ENCODE data around the gene APBA2. TPM values are rescaled to one million over a fixed set of nuclear protein-coding genes. Genes with fewer than 3 reads are reported as not detected.

The APBA2 gene
- total RNA-seq, 4 donors from 2014 or later, result 5.4 to 15.3 (median 10.4) TPM

DNA sequence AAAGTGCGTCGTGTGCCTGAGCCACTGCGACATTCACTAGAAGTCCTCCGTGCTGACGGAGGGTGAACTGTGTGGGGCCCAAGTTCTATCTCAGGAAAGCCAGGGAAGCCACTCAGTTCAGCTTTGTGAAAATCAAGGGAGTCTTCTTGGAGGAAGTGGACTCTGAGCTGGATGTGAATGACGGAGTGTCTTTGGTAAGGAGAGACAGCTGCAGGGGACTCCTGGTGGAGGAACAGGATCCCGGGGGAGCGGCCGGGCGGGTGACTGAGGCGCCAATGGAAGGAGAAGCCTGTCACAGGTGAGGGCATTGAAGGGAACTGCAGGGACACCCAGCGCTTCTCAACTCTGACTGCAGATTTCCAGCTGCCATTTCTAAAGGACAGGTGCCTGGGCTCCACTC lies 75.6 kb downstream of the APBA2 start:
- DNase-seq (ENCODE audit: extremely low spot score), result peak; percentile 78
- Histone ChIP-seq H3K4me1 (no peaks in the 10 kb centered on the region), H3K36me3 (no peaks in the 10 kb centered on the region), H3K4me3 (no peak overlapping the region), H3K27me3 (no peaks in the 10 kb centered on the region), H3K9me3 (no peaks in the 10 kb centered on the region), H3K27ac (replicated peaks in 1 of 4) (no peak overlapping the region)
- 82% methylated on average over 12 of the region's 12 CpGs for WGBS
- intact Hi-C loops (cut with DNase I), result no loop called here
- TF ChIP-seq POLR2A (IDR thresholded peaks at IDR 0.05; ENCODE audit: low read depth) (no peak), EP300 (IDR thresholded peaks at IDR 0.05) (no peak), POLR2AphosphoS5 (IDR thresholded peaks at IDR 0.05) (no peak)
- TF ChIP-seq, protein P1, sequence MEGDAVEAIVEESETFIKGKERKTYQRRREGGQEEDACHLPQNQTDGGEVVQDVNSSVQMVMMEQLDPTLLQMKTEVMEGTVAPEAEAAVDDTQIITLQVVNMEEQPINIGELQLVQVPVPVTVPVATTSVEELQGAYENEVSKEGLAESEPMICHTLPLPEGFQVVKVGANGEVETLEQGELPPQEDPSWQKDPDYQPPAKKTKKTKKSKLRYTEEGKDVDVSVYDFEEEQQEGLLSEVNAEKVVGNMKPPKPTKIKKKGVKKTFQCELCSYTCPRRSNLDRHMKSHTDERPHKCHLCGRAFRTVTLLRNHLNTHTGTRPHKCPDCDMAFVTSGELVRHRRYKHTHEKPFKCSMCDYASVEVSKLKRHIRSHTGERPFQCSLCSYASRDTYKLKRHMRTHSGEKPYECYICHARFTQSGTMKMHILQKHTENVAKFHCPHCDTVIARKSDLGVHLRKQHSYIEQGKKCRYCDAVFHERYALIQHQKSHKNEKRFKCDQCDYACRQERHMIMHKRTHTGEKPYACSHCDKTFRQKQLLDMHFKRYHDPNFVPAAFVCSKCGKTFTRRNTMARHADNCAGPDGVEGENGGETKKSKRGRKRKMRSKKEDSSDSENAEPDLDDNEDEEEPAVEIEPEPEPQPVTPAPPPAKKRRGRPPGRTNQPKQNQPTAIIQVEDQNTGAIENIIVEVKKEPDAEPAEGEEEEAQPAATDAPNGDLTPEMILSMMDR (IDR thresholded peaks at IDR 0.05), result no peak

DNA sequence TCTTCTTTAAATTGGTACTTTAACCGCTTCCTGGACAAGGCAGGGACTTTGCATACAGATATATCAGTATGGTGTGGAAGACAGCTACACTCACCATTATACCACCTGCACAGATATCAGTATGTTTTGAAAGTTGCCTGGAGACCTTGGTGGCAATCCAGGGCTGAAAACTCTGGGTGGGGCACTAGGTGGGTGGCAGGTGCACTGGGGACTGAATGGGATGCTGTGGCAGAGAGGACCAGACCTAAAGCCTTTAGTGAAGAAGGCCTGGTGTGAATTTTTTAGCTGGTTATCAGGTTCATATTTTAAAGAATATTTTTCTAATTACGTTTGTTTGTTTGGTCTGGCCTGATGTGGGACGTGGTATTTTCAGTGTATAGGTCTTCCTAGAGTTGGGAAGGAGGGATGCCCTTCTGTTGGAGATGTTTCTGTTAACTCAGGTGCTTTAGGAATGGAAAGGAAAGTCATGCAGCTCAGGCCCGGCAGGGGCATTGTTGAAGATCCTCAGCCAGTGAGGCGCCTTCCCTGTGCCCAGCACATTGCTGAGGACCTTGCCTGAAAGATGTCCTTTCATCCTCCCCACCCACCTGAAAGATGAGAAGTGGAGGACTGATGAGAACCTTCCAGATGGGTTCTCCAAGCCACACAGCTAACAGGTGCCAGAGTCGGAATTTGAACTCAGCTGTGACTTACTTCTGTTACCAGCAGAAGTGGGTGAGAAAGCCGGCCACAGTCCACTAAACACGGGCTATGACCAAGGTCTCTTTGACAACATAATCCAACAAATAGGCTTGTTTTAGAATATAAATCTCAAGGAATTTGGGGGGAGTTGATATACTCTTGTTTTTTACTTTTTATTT lies 77.3 kb downstream of the APBA2 start:
- H3K9me3 ChIP-seq, result no peaks in the 10 kb centered on the region
- WGBS, result 94% methylated on average over 7 of the region's 8 CpGs
- no peak overlapping the region for H3K4me3 ChIP-seq
- TF ChIP-seq POLR2AphosphoS5 (IDR thresholded peaks at IDR 0.05) (no peak), EP300 (IDR thresholded peaks at IDR 0.05) (no peak)
- H3K27me3 ChIP-seq, result no peaks in the 10 kb centered on the region
- H3K27ac ChIP-seq (replicated peaks in 1 of 4), result no peak overlapping the region
- H3K4me1 ChIP-seq, result no peaks in the 10 kb centered on the region
- intact Hi-C loops (cut with DNase I), result no loop called here
- no peaks in the 10 kb centered on the region for H3K36me3 ChIP-seq
- peak; percentile 83 for DNase-seq (ENCODE audit: extremely low spot score)

GRCh38 chr15:28963711-28964081 lies 77.9 kb downstream of the APBA2 start:
- Histone ChIP-seq H3K9me3 (no peaks in the 10 kb centered on the region), H3K36me3 (no peaks in the 10 kb centered on the region), H3K27me3 (no peaks in the 10 kb centered on the region), H3K4me1 (no peaks in the 10 kb centered on the region), H3K27ac (replicated peaks in 1 of 4) (no peak overlapping the region), H3K4me3 (no peak overlapping the region)
- 94% methylated on average over 2 of the region's 2 CpGs for WGBS
- intact Hi-C loops (cut with DNase I), result no loop called here
- TF ChIP-seq, protein P1 (IDR thresholded peaks at IDR 0.05), result no peak
- no peak for TF ChIP-seq EP300 (IDR thresholded peaks at IDR 0.05)
- TF ChIP-seq POLR2AphosphoS5 (IDR thresholded peaks at IDR 0.05), result no peak
- TF ChIP-seq POLR2A (IDR thresholded peaks at IDR 0.05; ENCODE audit: low read depth), result no peak
- peak; percentile 10 for DNase-seq (ENCODE audit: extremely low spot score)

DNA sequence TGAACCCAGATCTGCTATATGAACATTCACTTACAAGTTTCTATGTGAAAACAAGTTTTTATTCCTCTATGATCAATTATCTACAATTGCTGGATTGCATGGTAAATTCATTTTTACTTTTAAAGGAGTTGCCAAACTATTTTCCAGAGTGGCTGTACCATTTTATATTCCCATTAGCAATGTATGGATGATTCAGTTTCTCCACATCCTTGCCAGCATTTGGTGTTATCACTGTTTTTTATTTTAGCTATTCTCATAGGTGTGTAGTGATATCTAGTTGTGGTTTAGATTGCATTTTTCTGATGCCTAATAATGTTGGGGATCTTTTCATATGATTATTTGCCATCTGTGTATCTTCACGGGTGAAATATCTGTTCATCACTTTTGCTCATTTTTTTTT lies 78.3 kb downstream of the APBA2 start:
- TF ChIP-seq, protein P1 (IDR thresholded peaks at IDR 0.05), result no peak
- no peak for TF ChIP-seq POLR2A (IDR thresholded peaks at IDR 0.05; ENCODE audit: low read depth)
- no peak for TF ChIP-seq EP300 (IDR thresholded peaks at IDR 0.05)
- TF ChIP-seq POLR2AphosphoS5 (IDR thresholded peaks at IDR 0.05), result no peak
- intact Hi-C loops (cut with DNase I), result no loop called here
- DNase-seq (ENCODE audit: extremely low spot score), result no peak
- H3K27ac ChIP-seq (replicated peaks in 1 of 4), result no peak overlapping the region
- no peaks in the 10 kb centered on the region for H3K4me1 ChIP-seq
- H3K27me3 ChIP-seq, result no peaks in the 10 kb centered on the region
- no peak overlapping the region for H3K4me3 ChIP-seq
- H3K36me3 ChIP-seq, result no peaks in the 10 kb centered on the region
- H3K9me3 ChIP-seq, result no peaks in the 10 kb centered on the region
- 91% methylated on average over 1 of the region's 1 CpG for WGBS

- Histone ChIP-seq H3K4me1 (no peaks in the 10 kb centered on the region), H3K9me3 (no peaks in the 10 kb centered on the region), H3K4me3 (no peak overlapping the region), H3K36me3 (no peaks in the 10 kb centered on the region), H3K27ac (replicated peaks in 1 of 4) (no peak overlapping the region), H3K27me3 (peaks cover 0 to 5% (median 0%) of the 10 kb centered on the region in 4 donors)
- intact Hi-C loops (cut with DNase I), result no loop called here
- TF ChIP-seq POLR2AphosphoS5 (IDR thresholded peaks at IDR 0.05), result no peak
- no peak for DNase-seq (ENCODE audit: extremely low spot score)
Measured at GRCh38 chr15:28967066-28967465, 81.3 kb downstream of the APBA2 start.
